Measurements from ENCODE around the gene CLDN18. TPM values are rescaled to one million over a fixed set of nuclear protein-coding genes. Genes with fewer than 3 reads are reported as not detected.

Gene CLDN18
- total RNA-seq: not detected
- long read RNA-seq: 0 reads

DNA sequence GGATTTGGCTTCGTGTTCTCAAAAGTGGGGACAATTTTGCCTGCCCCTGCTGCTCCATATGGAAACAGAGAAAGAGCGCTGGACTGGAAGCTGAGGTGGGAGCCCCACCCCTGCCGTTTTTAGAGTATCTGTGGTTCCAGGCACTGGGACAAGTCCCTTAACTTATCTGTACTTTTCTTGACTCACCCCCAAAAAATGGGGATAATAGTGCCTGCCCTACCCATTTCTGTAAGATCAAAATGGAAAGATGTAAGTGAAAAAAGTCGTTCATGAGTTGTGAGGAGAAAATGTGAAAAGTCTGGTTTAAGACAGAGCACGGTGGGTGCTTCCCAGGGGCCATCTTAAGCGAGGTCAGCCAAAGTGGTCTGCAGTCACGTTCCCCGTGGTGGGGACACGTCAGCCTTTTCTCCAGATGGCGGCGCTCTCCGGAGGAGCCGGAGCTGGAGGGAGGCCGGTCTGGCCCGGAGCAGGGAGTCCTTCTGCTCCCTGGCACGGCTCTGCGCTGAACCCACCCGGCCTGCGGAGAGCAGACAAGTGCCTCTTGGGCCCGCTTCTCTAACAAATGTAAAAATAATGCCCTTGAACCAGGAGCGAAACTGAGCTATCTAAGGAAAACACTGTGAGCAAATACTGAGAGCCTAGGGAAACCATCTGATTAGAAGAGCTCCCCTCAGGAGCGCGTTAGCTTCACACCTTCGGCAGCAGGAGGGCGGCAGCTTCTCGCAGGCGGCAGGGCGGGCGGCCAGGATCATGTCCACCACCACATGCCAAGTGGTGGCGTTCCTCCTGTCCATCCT lies at the start of gene CLDN18:
Gene CLDN18 (plus strand): TSS at position 690 of the 797 bp plus-strand sequence. CDS start 61 bp downstream, at position 751.
- no peak for DNase-seq (ENCODE audit: low spot score)

DNA sequence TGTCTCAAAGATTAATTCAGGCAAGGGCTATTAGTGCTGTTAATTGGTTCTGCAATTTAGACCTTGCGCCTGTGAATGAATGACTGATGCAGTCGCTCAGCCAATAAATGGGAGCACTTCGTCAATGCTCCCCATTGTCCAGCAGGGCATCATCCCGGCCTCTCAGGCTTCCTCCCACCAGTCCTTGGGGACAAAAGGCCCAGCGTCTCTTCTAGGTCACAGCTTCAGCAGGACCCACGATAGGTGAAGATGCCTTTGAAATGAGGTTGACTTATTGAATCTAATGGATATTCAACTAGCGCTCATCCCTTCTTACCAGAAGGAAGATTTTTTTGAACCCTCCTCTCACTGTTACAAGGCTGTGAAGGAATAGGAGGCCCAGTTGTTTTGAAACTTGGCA lies 47.7 kb upstream of the CLDN18 start:
- no peak for DNase-seq (ENCODE audit: low spot score)

DNA sequence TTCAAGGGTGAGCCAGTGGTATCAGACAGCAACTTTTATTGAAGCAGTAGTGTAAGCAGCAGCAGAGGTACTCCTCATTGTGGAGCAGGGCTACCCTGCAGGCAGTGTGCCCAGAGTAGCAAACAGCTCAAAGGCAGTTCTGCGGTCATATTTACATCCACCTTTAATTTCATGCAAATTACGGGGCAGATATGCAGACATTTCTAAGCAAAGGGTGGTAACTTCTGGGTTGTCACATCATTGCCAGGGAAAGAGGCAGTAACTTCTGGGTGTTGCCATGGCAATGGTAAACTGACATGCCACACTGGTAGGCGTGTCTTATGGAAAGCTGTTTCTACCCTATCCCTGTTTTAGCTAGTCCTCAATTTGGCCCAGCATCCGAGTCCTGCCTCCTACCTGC lies 46.5 kb upstream of the CLDN18 start:
- no peak for DNase-seq (ENCODE audit: low spot score)

DNA sequence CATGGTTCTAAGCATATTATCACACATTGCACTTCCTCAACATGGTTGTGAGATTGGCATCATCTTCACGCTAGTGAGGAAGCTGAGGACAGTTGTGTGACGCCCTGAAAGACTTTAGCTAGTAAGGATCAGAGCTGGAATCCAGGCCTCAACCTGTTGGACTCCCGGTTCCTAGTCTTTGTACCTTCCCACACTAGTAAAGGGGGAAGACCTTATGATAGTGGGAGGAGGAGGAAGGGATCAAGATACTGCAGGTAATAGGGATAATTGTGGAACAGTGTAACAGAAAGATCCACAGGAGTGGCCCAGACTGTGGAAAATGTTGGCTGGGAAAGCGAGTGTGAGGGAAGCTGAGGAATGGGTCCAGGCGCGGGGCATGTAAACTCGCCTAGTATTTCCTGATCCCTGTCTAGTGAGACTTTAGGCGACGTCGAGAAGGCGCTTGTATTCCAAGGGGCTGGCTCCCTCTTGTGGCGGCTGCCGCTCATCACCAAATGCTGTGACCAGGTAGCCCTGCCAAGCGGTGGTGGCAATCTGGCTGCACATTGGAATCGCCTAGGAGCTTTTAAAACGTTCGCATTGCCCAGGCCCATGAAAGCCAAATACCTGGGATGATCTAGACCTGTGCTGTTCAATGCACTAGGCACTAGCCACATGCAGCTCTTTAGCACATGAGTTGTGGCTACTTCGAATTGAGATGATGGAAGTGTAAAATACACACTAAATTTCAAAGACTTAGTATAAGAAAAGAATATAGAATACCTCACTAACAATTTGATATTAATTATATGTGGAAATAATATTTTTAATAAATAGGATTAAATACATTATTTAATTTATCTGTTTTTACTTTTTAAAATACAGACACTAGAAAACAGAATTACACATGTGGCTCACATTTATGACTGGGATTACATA lies 38.8 kb upstream of the CLDN18 start:
- DNase-seq (ENCODE audit: low spot score): no peak

DNA sequence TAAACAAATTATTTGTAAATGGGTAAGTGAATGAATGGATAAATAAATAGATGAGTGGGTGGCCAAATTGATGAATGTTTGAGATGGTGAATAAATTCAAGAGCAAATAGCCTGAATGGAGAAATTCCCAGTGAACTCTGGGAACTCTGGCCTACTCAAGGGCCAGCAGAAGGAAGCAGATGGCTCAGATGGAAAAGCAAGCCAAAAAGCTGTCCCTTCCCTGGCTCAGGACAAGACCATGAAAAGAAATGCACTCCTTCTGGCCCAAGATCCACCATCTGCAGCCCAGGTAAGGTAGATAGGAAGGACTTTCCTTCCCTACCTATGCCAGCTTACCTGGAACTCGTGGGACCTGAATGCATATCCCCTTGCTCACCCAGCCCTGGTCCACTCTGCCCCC lies 37.6 kb upstream of the CLDN18 start:
- DNase-seq (ENCODE audit: low spot score): no peak

DNA sequence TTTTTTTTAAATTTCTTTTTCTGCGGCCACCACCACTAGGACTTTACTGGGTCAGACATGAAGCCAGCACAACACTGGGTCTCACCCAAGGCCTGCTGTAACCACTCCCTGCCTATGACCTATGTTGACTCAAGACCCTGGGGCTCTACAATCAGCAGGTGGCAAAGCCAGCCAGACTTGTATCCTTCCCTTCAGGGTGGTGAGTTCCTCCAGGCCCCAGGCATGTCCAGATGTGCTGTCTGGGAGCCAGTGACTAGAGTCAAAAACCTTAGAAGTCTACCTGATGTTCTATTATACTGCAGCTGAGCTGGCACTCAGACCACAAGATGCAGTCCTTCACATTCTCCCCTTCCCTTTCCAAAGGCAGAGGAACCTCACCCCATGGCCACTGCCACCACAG lies 31.6 kb upstream of the CLDN18 start:
- no peak for DNase-seq (ENCODE audit: low spot score)

DNA sequence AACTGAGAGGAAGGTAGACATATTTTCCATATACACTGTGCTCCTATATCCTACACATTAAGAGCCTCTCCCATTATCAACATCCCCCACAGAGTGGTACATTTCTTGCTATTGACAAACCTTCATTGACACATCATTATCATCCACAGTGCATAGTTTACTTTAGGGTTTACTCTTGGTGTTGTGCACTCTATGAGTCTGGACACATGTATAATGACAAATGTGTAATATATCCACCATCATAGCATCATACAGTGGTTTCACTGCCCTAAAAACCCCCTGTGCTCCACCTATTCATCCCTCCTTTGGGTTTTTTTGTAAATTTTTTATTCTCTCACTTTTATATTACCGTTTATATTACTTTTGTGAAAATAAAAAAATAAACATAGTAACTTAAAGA lies 22.2 kb upstream of the CLDN18 start:
- DNase-seq (ENCODE audit: low spot score): no peak

DNA sequence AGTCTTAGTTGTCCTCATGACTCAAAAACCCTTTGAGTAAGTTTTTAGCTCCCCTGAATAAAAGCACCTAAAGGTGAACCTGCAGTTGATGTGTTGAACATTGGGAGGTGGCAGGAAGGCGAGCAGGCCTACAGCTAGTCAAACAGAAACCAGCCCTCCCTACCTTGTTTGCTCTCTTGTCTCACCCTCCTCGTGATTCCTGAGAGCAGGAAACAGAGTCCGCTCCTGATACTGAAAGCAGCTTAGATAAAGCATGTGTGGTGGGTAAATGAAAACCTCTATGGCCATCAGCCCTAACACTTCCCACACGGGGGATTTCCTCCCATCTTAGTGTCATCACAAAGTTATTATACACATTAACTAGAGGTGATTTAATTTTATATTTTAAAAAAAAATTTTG lies 21.8 kb upstream of the CLDN18 start:
- DNase-seq (ENCODE audit: low spot score): no peak

DNA sequence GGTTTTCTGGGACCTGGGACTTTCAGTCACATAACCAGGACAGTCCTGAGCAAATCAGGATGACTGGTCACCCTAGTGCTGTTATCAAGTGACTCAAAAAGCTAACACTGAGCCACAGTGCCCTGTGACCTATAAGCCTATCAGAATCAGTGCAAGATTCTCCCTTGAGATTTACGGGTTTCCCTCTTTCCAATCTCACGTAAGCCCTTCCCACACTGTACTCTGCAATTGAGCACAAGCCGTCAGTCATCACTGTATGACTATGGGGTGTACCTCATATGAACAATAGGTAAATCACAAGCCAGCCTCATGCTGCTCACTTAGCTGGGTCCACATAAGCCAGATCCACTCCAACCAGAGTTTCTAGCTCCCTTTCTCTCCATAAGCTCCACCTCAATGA lies 21.0 kb upstream of the CLDN18 start:
- no peak for DNase-seq (ENCODE audit: low spot score)

DNA sequence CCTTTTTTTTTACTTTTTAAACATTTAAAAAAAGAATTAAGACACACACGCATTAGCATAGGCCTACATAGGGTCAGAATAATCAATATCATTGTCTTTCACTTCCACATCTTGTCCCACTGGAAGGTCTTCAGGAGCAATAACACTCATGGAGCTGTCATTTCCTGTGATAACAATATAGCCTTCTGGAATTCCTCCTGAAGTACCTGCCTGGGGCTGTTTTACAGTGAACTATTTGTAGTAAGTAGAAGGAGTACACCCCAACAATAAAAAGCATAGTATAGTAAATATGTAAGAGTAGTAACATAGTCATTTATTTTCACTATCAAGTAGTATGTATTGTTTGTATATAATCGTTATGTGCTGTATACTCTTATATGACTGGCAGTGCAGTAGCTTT lies 19.5 kb upstream of the CLDN18 start:
- DNase-seq (ENCODE audit: low spot score): no peak

DNA sequence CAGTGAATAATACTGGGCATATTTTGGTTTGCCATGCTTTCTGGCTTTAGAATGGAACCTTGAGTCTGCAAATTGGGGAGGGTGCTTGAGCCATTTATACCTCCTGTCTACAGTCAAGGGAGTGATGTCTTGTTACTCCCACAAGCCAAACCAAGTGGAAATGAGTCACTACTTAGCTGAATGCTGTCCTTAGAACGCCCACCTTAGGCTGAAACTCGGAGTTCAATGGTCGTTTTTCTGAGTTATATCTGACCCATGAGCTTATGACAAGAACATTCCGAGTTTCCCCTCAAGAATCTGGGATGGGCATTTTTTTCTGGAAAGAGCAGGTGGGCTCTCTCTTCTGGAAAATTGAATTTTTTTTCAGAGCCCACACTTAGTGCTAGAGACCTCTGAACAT lies 17.4 kb upstream of the CLDN18 start:
- no peak for DNase-seq (ENCODE audit: low spot score)

DNA sequence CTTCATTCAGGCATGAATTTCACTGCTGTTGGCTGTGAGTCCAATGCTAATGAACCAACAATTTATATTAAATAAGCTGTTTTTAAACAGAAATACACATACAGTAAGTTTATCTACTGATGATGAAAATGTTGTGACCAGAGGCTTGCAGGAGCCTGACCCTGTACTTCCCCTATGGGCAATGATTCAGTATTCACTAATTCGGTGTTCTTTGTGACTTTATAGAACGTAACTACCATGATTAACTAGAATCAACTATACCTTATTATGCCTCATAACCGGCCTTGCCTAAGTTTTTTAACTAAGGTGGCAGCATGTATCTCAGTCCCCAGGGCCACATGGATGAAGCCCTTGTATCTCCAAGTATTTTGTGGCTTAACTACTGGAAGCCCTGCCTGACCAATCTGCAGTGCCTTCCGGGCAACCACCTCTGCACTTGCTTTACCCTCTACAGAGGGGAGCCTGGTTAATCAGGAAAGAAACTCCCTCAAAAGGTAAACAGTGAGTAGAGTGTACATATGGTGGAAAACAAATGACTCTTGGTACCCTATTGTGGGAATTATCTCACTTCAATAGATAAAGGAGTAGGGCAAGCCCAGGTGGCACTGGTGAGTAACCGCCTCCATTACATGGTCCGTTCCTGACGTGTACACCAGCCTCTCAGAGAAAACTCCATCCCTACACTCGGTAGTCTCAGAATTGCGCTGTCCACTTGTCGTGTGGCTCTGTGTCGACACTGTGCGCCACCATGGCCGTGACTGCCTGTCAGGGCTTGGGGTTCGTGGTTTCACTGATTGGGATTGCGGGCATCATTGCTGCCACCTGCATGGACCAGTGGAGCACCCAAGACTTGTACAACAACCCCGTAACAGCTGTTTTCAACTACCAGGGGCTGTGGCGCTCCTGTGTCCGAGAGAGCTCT lies 11.6 kb upstream of the CLDN18 start:
- no peak for DNase-seq (ENCODE audit: low spot score)

DNA sequence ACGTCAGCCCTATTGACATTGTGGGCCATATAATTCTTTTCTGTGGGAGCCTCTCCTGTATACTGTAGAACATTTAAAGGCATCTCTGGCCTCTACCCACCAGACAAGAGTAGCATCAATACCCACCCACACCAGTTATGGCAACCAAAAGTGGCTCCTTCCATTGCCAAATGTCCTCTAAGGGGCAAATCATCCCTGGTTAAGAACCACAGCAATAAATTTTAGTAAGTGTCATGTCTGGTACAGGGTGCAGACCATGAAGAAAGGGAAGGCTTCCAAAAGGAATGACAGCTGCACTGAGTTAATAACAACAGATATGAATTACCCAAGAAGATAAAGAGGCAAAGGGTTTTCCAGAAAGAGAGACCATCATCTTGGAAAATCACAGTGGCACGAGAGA lies 6.9 kb upstream of the CLDN18 start:
- no peak for DNase-seq (ENCODE audit: low spot score)

DNA sequence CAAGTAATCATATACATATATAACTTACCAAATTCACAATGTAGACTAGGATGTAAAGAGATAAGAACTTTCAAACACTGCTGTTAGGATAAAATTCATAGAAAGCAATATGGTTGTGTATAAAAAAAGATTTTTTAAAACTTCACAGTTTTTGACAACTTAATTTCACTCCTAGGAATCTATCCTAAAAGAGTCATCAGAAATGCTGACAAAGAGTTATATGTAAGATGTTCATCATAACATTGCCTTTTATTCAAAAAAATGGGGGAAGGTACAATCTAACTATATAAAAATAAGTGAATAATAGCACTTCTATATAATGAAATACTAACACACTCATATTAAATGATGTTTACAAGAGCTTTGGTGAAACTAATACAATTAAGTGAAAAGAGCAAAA lies 4.3 kb upstream of the CLDN18 start:
- DNase-seq (ENCODE audit: low spot score): no peak

DNA sequence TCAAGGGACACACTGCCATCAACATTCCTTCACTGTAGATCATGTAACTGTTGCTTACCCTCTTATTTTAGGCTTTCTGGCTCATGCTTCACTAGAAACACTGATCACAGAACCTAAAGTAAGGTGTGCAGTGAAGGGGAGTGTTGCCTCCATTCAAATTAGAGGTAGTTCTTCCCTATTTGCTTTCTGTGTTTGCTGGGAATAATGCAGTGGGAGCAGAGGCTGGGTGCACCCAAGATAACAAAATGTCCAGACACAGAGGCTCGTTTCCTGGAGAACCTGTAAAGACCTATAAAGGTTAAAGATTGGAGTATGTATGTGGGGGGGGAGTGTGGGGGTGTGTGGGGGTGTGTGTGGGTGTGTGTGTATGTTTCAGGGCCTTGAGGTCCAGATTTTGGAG lies 2.1 kb upstream of the CLDN18 start:
- DNase-seq (ENCODE audit: low spot score): no peak

DNA sequence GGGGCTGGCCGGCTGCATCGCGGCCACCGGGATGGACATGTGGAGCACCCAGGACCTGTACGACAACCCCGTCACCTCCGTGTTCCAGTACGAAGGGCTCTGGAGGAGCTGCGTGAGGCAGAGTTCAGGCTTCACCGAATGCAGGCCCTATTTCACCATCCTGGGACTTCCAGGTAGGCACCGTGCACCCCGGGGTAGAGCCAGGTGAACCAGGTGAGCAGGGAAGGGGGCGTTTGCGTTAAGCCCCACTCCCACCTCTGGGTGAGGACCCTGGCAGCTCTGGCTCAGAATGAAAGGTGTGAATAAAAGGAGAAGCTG lies 267 bp downstream of the CLDN18 start:
- DNase-seq (ENCODE audit: low spot score): no peak

DNA sequence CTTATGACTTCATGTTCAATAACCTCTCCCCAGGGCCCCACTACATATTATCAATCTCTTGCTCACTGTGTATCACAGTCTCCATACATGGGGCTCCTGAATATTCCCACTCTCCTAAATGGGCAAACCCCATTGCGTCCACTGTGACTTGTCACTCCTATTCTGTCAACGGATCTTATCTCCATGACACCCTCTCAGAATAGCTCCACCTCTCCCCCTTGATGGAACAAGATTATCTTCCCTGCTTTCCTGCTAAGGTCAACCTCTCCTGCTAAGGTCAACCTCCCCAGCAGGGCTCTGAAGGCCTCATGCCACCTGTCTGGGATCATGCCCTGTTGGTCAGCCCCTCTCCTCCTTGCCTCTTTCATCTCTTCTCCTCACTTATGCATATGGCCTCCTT lies 1.8 kb downstream of the CLDN18 start:
- DNase-seq (ENCODE audit: low spot score): no peak

DNA sequence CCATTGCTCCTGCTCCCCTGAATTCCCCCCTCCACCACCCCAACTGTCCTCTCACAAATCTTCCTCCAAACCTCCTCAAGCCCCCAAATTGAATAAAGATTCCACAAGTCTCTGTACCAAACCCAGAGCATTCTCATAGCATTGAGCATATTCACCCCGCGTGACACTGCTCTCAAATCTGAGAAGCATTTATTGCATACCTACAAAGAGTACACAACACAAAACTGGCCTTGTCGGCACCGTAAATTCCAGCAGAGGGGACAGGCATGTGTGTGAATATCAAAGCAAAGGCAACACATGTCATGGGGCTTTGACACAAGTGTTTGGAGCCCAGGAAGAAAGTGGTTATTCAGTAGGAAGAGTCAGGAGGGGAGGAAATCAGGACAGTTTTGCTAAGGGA lies 2.6 kb downstream of the CLDN18 start:
- no peak for DNase-seq (ENCODE audit: low spot score)

DNA sequence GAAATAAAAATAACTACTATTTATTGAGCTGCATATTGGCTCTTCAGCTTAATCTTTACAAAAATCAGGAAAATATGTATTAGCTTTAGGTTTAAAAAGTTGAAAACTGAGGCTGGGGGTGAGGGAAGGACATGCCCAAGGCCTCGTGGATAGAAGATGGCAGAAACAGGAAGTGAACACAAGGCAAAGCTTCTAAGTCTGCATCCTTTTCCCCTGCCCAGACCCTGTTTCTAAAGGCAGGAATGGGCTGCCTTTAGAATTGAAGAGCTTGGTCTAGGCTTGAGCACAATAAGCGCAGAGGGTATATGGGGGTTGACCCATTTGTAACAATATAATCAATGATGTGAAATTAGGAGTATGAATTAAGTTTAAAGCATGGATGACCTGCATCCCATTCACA lies 6.1 kb downstream of the CLDN18 start:
- no peak for DNase-seq (ENCODE audit: low spot score)

DNA sequence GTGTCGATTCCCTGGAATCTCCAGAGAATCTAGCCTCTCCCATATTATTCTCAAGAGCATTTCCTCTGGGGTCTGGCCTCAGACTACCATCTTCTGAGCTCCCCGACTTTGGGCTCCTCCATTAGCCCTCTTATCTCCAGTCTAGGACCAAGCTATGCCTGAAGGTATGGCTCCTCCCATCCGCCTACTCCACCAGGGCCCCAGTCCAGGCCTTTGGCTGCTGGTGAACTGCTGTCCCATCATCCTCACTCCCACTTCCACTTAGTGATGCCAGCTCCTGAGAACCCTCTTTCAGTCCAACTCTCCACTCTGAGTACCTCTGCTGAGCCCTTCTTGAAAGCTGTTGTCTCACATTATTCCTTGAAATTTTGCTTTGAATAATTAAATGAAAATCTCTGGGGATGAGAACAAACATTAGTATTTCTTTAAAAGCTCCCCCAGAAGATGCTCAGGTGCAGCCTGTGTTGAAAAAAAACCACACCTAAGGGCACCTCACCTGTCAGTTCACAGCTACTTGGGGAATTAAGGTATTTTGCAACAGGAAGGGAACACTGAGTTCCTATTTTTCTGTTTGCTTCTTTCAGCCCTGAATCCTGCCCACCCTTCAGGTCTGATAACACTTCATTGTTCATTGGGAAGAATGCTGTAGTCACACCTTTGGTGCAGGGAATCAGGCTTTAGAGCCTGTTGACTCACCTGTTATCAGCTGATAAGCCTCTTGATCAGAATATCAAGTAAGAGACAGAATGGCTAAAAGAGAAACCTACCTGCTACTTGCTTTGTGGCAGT lies 9.5 kb downstream of the CLDN18 start:
- no peak for DNase-seq (ENCODE audit: low spot score)

DNA sequence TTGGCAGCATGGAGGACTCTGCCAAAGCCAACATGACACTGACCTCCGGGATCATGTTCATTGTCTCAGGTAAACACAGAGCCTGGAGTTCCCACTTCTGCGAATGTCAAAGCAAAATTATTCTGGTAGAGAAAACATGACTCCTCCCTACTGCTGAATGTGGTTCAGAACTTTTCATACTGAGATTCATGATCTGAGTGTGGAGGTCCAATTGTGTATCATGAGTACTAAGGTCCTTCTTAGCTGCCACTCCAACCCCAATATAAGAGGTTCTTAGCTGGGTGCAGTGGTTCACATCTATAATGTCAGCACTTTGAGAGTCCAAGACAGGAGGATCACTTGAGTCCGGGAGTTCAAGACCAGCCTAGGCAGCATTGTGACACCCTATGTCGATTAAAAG lies 13.8 kb downstream of the CLDN18 start:
- DNase-seq (ENCODE audit: low spot score): no peak
